ENCODE data around the gene NCAM1. TPM values are rescaled to one million over a fixed set of nuclear protein-coding genes. Genes with fewer than 3 reads are reported as not detected.

The NCAM1 gene
- total and polyA plus RNA-seq, 9 of the 15 experiments (the other 6 are each of a cell fraction or from before 2014, with no cell fraction given), result 0.09 to 0.23 TPM; not detected in 7

GRCh38 chr11:113253406-113253805 lies 292.2 kb downstream of the NCAM1 start (continued):
- TF ChIP-seq CHAMP1 (IDR thresholded peaks at IDR 0.05), result no peak

GRCh38 chr11:113255096-113255495 lies 293.9 kb downstream of the NCAM1 start:
- H3K27ac ChIP-seq (ENCODE audit: extremely low read depth, low read depth, low read length), result no peak overlapping the region
- 0% methylated on average over 4 of the region's 4 CpGs for WGBS (ENCODE audit: insufficient coverage, low coverage, missing lambda C conversion rate)
- H3K36me3 ChIP-seq (ENCODE audit: control insufficient read depth, insufficient read depth, low read length), result no peaks in the 10 kb centered on the region
- H3K79me2 ChIP-seq (ENCODE audit: control insufficient read depth, insufficient read depth, low read length), result no peaks in the 10 kb centered on the region
- H3K9me1 ChIP-seq (ENCODE audit: control insufficient read depth, insufficient read depth, low read length), result no peaks in the 10 kb centered on the region
- intact Hi-C loops (cut with micrococcal nuclease), result no loop called here
- H3K4me2 ChIP-seq (ENCODE audit: insufficient read depth, low read length), result no peak overlapping the region
- no peak overlapping the region for H2AFZ ChIP-seq (ENCODE audit: low read depth, low read length)
- no peak overlapping the region for H3K4me3 ChIP-seq
- no peaks in the 10 kb centered on the region for H4K20me1 ChIP-seq (replicated peaks; ENCODE audit: control insufficient read depth, insufficient read depth, low read length)
- in situ Hi-C loops (cut with MboI), result no loop called here
- no peak overlapping the region for H3K9ac ChIP-seq (ENCODE audit: insufficient read depth in 1 of 2, low read depth in 2 of 2, low read length in 2 of 2)
- no peaks in the 10 kb centered on the region for H3K9me3 ChIP-seq (replicated peaks; ENCODE audit: control insufficient read depth, insufficient read depth, low read depth, low read length)
- no peaks in the 10 kb centered on the region for H3K4me1 ChIP-seq (replicated peaks in 1 of 2; ENCODE audit: control insufficient read depth in 2 of 2, insufficient read depth in 2 of 2, low read length in 2 of 2)
- CTCF ChIA-PET (ENCODE audit: low intra/inter-chr PET ratio), result no interaction called here
- no peak for DNase-seq (ENCODE audit: extremely low read depth in 1 of 4, low spot score in 3 of 4)
- FAIRE-seq, result no peak
- POLR2A ChIA-PET, result no interaction called here
- ATAC-seq, result no peak
- BruUV-seq (replicated peaks), result no TSS peak
- TF ChIP-seq NR2C1 (IDR thresholded peaks at IDR 0.05) (no peak), NR2C1 (tag; IDR thresholded peaks at IDR 0.05) (no peak), ETV1 (tag; conservative IDR thresholded peaks at IDR 0.05; ENCODE audit: low read depth) (no peak), ZNF511 (CRISPR knock-in tag; IDR thresholded peaks at IDR 0.05) (no peak), SPI1 (IDR thresholded peaks at IDR 0.05; ENCODE audit: borderline replicate concordance, low read depth, low read length) (no peak)
- peaks cover 11 to 21% of the 10 kb centered on the region in 2 experiments; a peak in 3 of 5 replicates for H3K27me3 ChIP-seq (ENCODE audit: control insufficient read depth in 2 of 2, insufficient read depth in 2 of 2, low read length in 2 of 2)

Measured in K562 (cell line).